K562 (cell line): ENCODE data around the gene RBM22. TPM values are rescaled to one million over a fixed set of nuclear protein-coding genes. Genes with fewer than 3 reads are reported as not detected.

ENCODE experiments used
- AFF1 ChIP-seq, 2 experiments: fragments of 450-650 bp; IDR thresholded peaks; 2 replicates each; pipeline ENCODE4 v1.6.1; 2018; ENCODE audit warnings: mild to moderate bottlenecking in 2 of 2, low read depth in 1 of 2; ENCODE audit not compliant: partially characterized antibody in 2 of 2
- GTF2E2 ChIP-seq: fragments of 200-800 bp; sonication (Bioruptor generic); IDR thresholded peaks from 2 replicates; pipeline ENCODE4 v1.6.1; 2016; ENCODE audit warnings: missing genetic modification characterization, missing compliant biosample characterization
- MTA2 ChIP-seq: fragments of 450-650 bp; IDR thresholded peaks from 2 replicates; pipeline ENCODE4 v1.6.1; 2016; ENCODE audit warnings: low read depth
- MYBL2 ChIP-seq, 2 experiments: fragments of 450-650 bp in 1 of 2; sonication (generic) in 1 of 2; formaldehyde crosslinking in 1 of 2; IDR thresholded peaks; 2 replicates each; pipeline versions ENCODE4 v1.6.1 to v1.8.1; 2017 to 2022; ENCODE audit warnings: borderline replicate concordance in 1 of 2, inconsistent platforms in 1 of 2, low read depth in 1 of 2, mild to moderate bottlenecking in 1 of 2, missing genetic modification reagents in 1 of 2, moderate library complexity in 1 of 2
- PCBP2 ChIP-seq: fragments of 200-400 bp; formaldehyde crosslinking; IDR thresholded peaks from 2 replicates; pipeline ENCODE4 v1.6.1; 2018; ENCODE audit warnings: low read length, low read depth, mild to moderate bottlenecking, moderate library complexity; ENCODE audit not compliant: poor library complexity, severe bottlenecking
- PML ChIP-seq: IDR thresholded peaks from 2 replicates; pipeline ENCODE4 v1.6.1; 2012; ENCODE audit warnings: low read length, inconsistent platforms
- SMAD3 ChIP-seq: fragments of 450-650 bp; formaldehyde crosslinking; conservative IDR thresholded peaks from 2 replicates; pipeline ENCODE4 v1.4.0; 2020; ENCODE audit warnings: mild to moderate bottlenecking
- ZNF512 ChIP-seq: IDR thresholded peaks from 2 replicates; pipeline ENCODE4 v1.6.1; 2016; ENCODE audit warnings: missing genetic modification characterization, missing compliant biosample characterization
- ZNF766 ChIP-seq: fragments of 200-800 bp; sonication (Bioruptor generic); conservative IDR thresholded peaks from 2 replicates; pipeline ENCODE4 v1.6.1; 2016; ENCODE audit warnings: missing genetic modification characterization, missing compliant biosample characterization
- ZNF77 ChIP-seq: fragments of 250-450 bp; sonication (Bioruptor Pico); IDR thresholded peaks from 2 replicates; pipeline ENCODE4 v1.5.0; 2020
- polyA plus RNA-seq, 8 experiments: library from polyadenylated mRNA; depleted of rRNA in 4 of 8; stranded (reverse) in 5 of 8; unstranded in 3 of 8; fragments of >200 nt; fragmentation: Nextera tagmentation in 2 of 8; fragmentation: Illumina TruSeq in 1 of 8; extraction: Ambion mirVana in 2 of 8; extraction: Trizol in 1 of 8; gene quantifications; 2 replicates each; pipeline versions ENCODE4 v1.2.1 to v1.2.3, GENCODE V29; 2011 to 2014; ENCODE audit warnings: inconsistent platforms in 1 of 8, missing spikeins in 1 of 8
- total RNA-seq, 7 experiments: library from RNA; depleted of rRNA in 6 of 7; stranded (reverse); fragments of >200 nt in 6 of 7; fragmentation: Illumina TruSeq in 2 of 7; extraction: Trizol in 2 of 7; gene quantifications; 2 replicates each; pipeline versions ENCODE4 v1.2.1 to v1.2.3, GENCODE V29; 2011 to 2021; ENCODE audit warnings: low replicate concordance in 1 of 7

Gene RBM22
- total and polyA plus RNA-seq, 9 of the 15 experiments (the other 6 are each of a cell fraction or from before 2014, with no cell fraction given): 31.3 to 82.2 (median 44.8) TPM

GRCh38 chr5:150700594-150701377, at the start of gene RBM22 (continued):
- no peak for TF ChIP-seq PCBP2
- TF ChIP-seq MTA2: no peak
- no peak for TF ChIP-seq AFF1 (IDR thresholded peaks at IDR 0.05; ENCODE audit: low read depth in 1 of 2, partially characterized antibody in 2 of 2)
- no peak for TF ChIP-seq SMAD3
- TF ChIP-seq ZNF77 (CRISPR knock-in tag): no peak
- TF ChIP-seq GTF2E2 (tag): peak; percentile 90
- TF ChIP-seq PML: 0 out of 2 replicates have a peak, but pooled peaks have one; percentile 69
- TF ChIP-seq ZNF766 (CRISPR knock-in tag): peak; percentile 45; the same call in 1 of the 2 replicates
- TF ChIP-seq MYBL2 (IDR thresholded peaks at IDR 0.05; ENCODE audit: low read depth): no peak
- TF ChIP-seq MYBL2 (CRISPR knock-in tag; IDR thresholded peaks at IDR 0.05; ENCODE audit: borderline replicate concordance): no peak
- TF ChIP-seq ZNF512 (tag): no peak
